Keratinocyte (primary cell): ENCODE measurements around the gene EPB41L2. TPM values are rescaled to one million over a fixed set of nuclear protein-coding genes. Genes with fewer than 3 reads are reported as not detected.

ENCODE experiments used
- DNase-seq: peaks from one replicate; pipeline ENCODE4 v3.0.0-alpha.2; 2011; ENCODE audit warnings: low read depth, missing footprints, low spot score
- FAIRE-seq: peaks from 2 replicates; lab custom pipeline; 2011; peaks lifted over from hg19 to GRCh38; lab: Jason Lieb, UNC
- H2AFZ ChIP-seq: 2 replicates; pipeline ENCODE4 v1.6.0; 2012; ENCODE audit warnings: low read length, control low read depth, inconsistent platforms; ENCODE audit not compliant: control insufficient read depth
- H3K27ac ChIP-seq: 2 replicates; pipeline ENCODE4 v1.5.1; 2011; ENCODE audit warnings: low read length; ENCODE audit not compliant: control insufficient read depth, insufficient read depth
- H3K27me3 ChIP-seq: 3 replicates; pipeline ENCODE4 v1.6.0; 2011; ENCODE audit warnings: low read length; ENCODE audit not compliant: control insufficient read depth, insufficient read depth; ENCODE audit errors: extremely low read depth
- H3K36me3 ChIP-seq, 2 experiments: 2 replicates in 1 of 2; 3 replicates in 1 of 2; pipeline ENCODE4 v1.5.1; 2011; ENCODE audit warnings: low read length in 2 of 2, mild to moderate bottlenecking in 1 of 2; ENCODE audit not compliant: control insufficient read depth in 2 of 2, insufficient read depth in 2 of 2; ENCODE audit errors: extremely low read depth in 1 of 2
- H3K4me1 ChIP-seq: 3 replicates; pipeline ENCODE4 v1.5.1; 2011; ENCODE audit warnings: low read length; ENCODE audit not compliant: control insufficient read depth, insufficient read depth; ENCODE audit errors: extremely low read depth
- H3K4me2 ChIP-seq: 3 replicates; pipeline ENCODE4 v1.6.0; 2011; ENCODE audit warnings: low read depth, low read length; ENCODE audit not compliant: control insufficient read depth, insufficient read depth; ENCODE audit errors: extremely low read depth
- H3K4me3 ChIP-seq, 3 experiments: fragments of 200-600 bp in 1 of 3; sonication (generic) in 1 of 3; 2 replicates in 2 of 3; 3 replicates in 1 of 3; pipeline ENCODE4 v1.5.1; 2011 to 2016; ENCODE audit warnings: low read length in 3 of 3, mild to moderate bottlenecking in 3 of 3, control low read depth in 2 of 3, inconsistent platforms in 1 of 3, low read depth in 1 of 3, mixed read lengths in 1 of 3, mixed run types in 1 of 3, moderate library complexity in 1 of 3; ENCODE audit not compliant: control insufficient read depth in 2 of 3, insufficient read depth in 2 of 3; ENCODE audit errors: extremely low read depth in 1 of 3
- H3K79me2 ChIP-seq: 2 replicates; pipeline ENCODE4 v1.6.0; 2012; ENCODE audit warnings: low read length; ENCODE audit not compliant: control insufficient read depth, insufficient read depth
- H3K9ac ChIP-seq: 3 replicates; pipeline ENCODE4 v1.6.0; 2011; ENCODE audit warnings: low read length; ENCODE audit not compliant: control insufficient read depth, insufficient read depth; ENCODE audit errors: extremely low read depth
- H3K9me1 ChIP-seq: 3 replicates; pipeline ENCODE4 v1.6.0; 2011; ENCODE audit warnings: low read length; ENCODE audit not compliant: control insufficient read depth, insufficient read depth; ENCODE audit errors: extremely low read depth
- H3K9me3 ChIP-seq: 2 replicates; pipeline ENCODE4 v1.5.1; 2012; ENCODE audit warnings: low read depth, low read length; ENCODE audit not compliant: control insufficient read depth
- H4K20me1 ChIP-seq: 3 replicates; pipeline ENCODE4 v1.6.0; 2011; ENCODE audit warnings: low read length; ENCODE audit not compliant: control insufficient read depth, insufficient read depth; ENCODE audit errors: extremely low read depth
- CTCF ChIP-seq, 3 experiments: IDR thresholded peaks in 1 of 3; conservative IDR thresholded peaks in 1 of 3; optimal IDR thresholded peaks in 1 of 3; 2 replicates in 2 of 3; 3 replicates in 1 of 3; pipeline versions ENCODE3 to v1.5.1; 2011; ENCODE audit warnings: low read length in 3 of 3, mild to moderate bottlenecking in 3 of 3, moderate library complexity in 2 of 3, control low read depth in 1 of 3, inconsistent platforms in 1 of 3; ENCODE audit not compliant: insufficient read depth in 2 of 3; ENCODE audit errors: extremely low read depth in 1 of 3
- EZH2 ChIP-seq: IDR thresholded peaks from one replicate; pipeline ENCODE4 v1.6.1; 2012; ENCODE audit warnings: inconsistent platforms, mild to moderate bottlenecking, low read length, moderate library complexity
- dilution Hi-C: fragments of 300-500 bp; cut with MboI; formaldehyde crosslinking; loops from one replicate; pipeline ENCODE4 v1.7.0; 2020; ENCODE audit warnings: low sequenced_read_pairs; ENCODE audit not compliant: extremely low pct_ligation_motif_present
- polyA plus RNA-seq, 5 experiments: library from polyadenylated mRNA; depleted of rRNA in 3 of 5; stranded (reverse) in 3 of 5; stranded (forward) in 1 of 5; unstranded in 1 of 5; fragments of >200 nt; gene quantifications; 1 replicate in 1 of 5; 2 replicates in 3 of 5; 3 replicates in 1 of 5; pipeline versions ENCODE4 v1.2.1 to v1.2.3, GENCODE V29; 2011 to 2012; ENCODE audit warnings: missing spikeins in 2 of 5, low read depth in 1 of 5, low replicate concordance in 1 of 5

Gene EPB41L2
- polyA plus RNA-seq, 1 donor (not counting 4 experiments of a cell fraction or from before 2014, with no cell fraction given) = 22.0 TPM

GRCh38 chr6:130969791-130970491 lies 93.1 kb downstream of the EPB41L2 start:
- no peak overlapping the region for H3K27ac ChIP-seq

GRCh38 chr6:130969166-130969565 lies 93.9 kb downstream of the EPB41L2 start:
- no peak for DNase-seq
- no peak overlapping the region for H3K4me3 ChIP-seq
- H3K9me3 ChIP-seq = no peaks in the 10 kb centered on the region
- no peak overlapping the region for H2AFZ ChIP-seq
- dilution Hi-C loops = no loop called here
- no peaks in the 10 kb centered on the region for H3K4me1 ChIP-seq
- H3K27me3 ChIP-seq = no peaks in the 10 kb centered on the region
- H3K9me1 ChIP-seq = no peaks in the 10 kb centered on the region
- no peak overlapping the region for H3K9ac ChIP-seq
- no peaks in the 10 kb centered on the region for H4K20me1 ChIP-seq
- peaks cover 4% of the 10 kb centered on the region for H3K79me2 ChIP-seq
- TF ChIP-seq EZH2 = no peak
- TF ChIP-seq CTCF (optimal IDR thresholded peaks at IDR 0.05 in 1 of 3, IDR thresholded peaks at IDR 0.05 in 1 of 3, conservative IDR thresholded peaks at IDR 0.05 in 1 of 3; ENCODE audit: extremely low read depth in 1 of 3, insufficient read depth in 2 of 3, low read length in 3 of 3) = no peak
- no peak for FAIRE-seq
- H3K4me2 ChIP-seq = no peak overlapping the region
- H3K36me3 ChIP-seq = no peaks in the 10 kb centered on the region
- no peak overlapping the region for H3K27ac ChIP-seq

More at GRCh38 chr6:130969791-130970491, 93.1 kb downstream of the EPB41L2 start:
- Histone ChIP-seq H2AFZ (no peak overlapping the region), H3K9ac (no peak overlapping the region), H3K4me3 (no peak overlapping the region), H3K4me2 (no peak overlapping the region), H3K36me3 (no peaks in the 10 kb centered on the region), H4K20me1 (no peaks in the 10 kb centered on the region), H3K79me2 (peaks cover 2% of the 10 kb centered on the region), H3K27me3 (no peaks in the 10 kb centered on the region), H3K4me1 (no peaks in the 10 kb centered on the region), H3K9me3 (no peaks in the 10 kb centered on the region), H3K9me1 (no peaks in the 10 kb centered on the region)
- TF ChIP-seq EZH2 (no peak), CTCF (optimal IDR thresholded peaks at IDR 0.05 in 1 of 3, IDR thresholded peaks at IDR 0.05 in 1 of 3, conservative IDR thresholded peaks at IDR 0.05 in 1 of 3; ENCODE audit: extremely low read depth in 1 of 3, insufficient read depth in 2 of 3, low read length in 3 of 3) (no peak)
- FAIRE-seq (no peak), DNase-seq (no peak)
- dilution Hi-C loops = no loop called here
